Fibroblast of the conjunctiva (primary cell): ENCODE results near the gene ATF2.
"Not testable (repeated sequence)": the region's sequence is repeated elsewhere in the genome, so short reads cannot be mapped to it uniquely, and the experiment has no call there.

ENCODE experiments used
- DNase-seq: peaks from one replicate; pipeline ENCODE4 v3.0.0-alpha.2; 2010; ENCODE audit warnings: low read depth

The ATF2 gene

DNA sequence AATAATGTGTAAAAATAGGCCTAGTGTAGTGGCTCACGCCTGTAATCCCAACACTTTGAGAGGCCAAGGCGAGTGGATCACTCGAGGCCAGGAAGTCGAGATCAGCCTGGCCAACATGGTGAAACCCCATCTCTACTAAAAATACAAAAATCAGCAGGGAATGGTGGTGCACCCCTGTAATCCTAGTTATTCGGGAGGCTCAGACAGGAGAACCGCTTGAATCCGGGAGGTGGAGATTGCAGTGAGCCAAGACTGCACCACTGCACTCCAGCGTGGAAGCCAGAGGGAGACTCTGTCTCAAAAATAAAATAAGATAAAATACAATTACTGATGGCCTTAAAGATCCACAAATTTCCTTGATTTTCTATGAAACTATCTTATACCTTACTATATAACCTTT is 3.8 kb downstream of the ATF2 start:
- DNase-seq: no peak

DNA sequence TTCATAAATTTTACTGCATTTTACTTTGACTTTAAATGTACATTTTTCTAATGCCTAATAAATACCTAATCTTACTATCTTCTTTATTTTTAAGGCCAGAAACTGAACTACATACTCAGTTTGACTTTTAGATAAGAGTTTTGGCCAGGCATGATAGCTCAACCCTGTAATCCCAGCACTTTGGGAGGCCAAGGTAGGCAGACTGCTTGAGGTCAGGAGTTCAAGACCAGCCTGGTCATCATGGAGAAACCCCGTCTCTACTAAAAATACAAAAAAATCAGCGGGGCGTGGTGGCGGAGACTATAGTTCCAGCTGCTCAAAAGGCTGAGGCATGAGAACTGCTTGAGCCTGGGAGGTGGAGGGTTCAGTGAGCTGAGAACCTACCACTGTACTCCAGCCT is 9.1 kb downstream of the ATF2 start:
- DNase-seq: no peak

DNA sequence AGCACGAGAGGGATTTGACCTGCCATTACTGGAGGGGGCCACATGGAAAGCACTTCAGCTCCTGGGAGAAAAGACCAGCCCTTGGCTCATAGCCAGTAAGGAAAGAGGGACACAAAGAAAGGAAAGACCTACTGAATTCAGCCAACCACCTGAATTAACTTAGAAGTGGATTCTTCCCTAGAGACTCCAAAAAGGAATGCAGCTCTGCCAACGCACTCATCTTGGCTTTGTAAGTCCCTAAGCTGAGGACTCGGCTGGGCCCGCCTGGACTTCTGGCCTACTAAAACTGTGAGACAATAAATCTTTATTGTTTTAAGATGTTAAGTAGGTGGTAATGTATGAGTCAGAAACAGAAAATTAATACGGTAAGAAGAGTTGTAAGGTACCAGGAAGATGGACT is 11.5 kb downstream of the ATF2 start:
- DNase-seq: no peak

DNA sequence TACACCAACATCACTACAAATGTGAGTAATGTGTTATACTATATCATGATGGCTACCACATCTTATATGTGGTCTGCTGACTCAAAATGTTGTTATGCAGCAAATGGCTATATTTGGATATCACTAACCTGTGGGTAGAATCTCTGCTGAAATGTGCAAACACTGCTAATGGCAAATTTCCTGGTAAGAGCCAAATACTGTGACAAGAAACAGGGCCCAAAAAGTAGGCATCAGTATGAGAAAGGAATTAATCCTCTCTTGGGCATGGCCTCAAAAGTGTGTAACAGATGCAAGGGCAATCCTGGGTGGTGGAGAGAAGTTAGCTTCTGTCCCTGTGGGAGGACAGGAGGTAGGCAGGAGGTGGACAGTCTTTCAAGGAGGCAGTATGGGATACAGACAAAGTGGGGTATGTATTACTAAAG is 13.3 kb downstream of the ATF2 start:
- DNase-seq: peak; percentile 17

DNA sequence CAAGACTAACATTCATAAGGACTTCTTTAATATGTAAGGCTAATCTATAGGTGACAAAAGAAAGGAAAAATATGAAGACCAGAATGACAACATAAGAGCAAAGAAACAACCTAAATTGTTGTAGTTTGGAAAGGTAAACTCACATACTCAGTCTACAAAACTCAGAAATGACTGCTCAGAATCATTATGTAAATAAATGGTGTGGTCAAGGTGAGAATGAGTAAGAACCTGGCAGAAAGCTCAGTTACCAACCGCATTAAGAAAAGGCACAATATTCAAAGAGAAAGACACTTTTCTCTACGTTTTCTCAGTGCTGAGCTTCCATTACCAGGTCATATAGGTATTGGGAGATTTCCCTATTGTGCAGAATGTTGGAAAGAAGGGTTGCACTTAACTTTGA is 15.8 kb downstream of the ATF2 start:
- DNase-seq: no peak

DNA sequence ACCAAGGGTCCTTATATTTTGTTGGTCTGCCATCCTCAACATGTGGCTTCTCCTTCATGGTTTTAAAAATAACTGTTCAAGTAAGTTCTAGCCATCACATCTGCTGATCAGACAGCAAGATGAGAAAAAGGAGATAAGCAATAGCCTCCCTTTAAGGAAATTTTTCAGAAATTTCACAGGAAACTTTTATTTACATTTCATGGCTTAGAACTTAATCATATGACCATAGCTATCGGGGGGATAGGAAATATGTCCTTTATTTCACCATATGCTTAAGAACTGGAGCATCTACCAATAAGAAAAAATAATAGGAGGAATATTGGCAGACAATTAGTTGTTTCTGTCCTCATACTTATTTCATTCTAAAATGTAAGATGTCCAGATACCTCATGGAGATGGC is 16.2 kb downstream of the ATF2 start:
- no peak for DNase-seq

DNA sequence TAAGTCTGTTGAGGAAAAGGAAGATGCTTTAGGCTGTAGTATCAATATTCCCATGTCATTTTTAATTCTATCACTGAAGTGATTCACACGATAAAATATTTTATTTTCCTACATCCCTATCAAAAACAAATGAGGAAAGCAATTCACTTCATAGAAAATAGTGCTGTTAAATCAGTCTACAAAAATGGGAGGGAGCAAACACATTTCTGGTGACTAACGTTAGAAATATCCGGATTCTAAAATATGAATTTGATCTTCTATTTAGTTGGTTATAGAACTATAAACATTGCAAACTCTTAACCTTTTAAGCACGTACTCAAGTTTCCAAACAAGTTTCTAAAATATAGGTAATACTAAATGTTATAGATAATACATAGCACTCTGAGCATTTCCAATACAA is 20.8 kb downstream of the ATF2 start:
- no peak for DNase-seq

DNA sequence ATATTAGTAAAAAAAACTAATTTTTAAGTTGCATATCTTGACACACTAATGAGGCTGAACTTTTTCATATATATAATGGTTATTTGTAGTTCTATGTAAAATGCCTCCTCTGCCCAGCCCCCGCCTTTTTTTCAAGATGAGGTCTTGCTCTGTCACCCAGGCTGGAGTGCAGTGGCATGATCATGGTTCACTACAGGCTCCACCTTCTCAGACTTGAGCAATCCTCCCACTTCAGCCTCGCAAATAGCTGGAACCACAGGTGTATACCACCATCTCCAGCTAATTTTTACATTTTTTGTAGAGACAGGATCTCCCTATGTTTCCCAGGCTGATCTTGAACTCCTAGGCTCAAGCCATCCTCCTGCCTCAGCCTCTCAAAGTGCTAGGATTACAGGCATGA is 24.3 kb downstream of the ATF2 start:
- DNase-seq: no peak

DNA sequence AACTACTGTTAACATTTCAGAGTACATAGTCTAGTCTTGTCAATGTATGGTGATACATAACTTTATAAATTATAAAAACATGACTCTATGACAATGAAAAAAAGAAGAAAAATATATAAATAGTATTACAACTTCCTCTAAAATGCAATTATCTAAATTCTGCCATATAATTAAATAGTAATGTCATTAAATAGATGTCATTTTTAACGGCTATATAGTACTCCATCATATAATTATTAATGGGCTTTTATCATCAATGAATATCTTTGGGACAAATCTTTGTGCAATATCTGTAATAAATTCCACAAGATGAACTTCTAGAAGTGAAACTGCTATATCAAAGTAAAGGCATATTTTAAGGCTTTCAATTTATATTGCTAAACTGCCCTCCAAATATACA is 24.8 kb downstream of the ATF2 start:
- DNase-seq: no peak

DNA sequence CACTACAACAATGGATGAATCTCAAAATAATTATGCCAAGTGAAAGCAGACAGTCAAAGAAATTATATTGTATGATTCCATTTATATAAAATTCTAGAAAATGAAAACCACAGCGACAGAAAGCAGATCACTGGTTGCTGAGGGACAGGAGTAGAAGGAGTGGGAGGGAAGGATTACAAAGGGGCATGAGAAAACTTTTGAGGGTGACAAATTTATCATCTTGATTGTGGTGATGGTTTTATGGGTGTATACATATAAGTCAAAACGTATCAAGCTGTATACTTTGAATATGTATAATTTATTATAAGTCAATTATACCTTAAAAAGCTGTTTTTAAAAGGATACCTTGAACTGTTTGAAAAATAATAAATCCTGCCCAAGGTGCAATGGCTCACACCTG is 27.7 kb downstream of the ATF2 start:
- DNase-seq: no peak

DNA sequence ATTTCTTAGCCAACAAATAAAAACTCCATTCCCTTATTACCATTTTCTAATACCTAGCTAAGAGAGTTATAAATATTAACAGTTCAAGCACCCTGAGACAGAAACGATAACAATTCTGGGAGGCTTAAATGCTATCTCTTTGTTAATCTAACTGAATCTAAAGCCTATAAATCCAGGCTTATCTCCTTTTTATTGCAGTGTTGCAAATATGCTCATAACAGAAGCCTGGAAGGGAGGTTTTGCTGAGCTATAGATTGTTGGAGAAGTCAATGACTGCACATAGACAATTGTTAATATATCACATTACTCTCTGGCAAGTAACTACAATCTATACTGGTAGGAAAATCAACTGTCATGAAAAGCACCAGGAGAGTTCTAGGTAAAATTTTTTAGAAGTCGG is 30.2 kb downstream of the ATF2 start:
- no peak for DNase-seq

DNA sequence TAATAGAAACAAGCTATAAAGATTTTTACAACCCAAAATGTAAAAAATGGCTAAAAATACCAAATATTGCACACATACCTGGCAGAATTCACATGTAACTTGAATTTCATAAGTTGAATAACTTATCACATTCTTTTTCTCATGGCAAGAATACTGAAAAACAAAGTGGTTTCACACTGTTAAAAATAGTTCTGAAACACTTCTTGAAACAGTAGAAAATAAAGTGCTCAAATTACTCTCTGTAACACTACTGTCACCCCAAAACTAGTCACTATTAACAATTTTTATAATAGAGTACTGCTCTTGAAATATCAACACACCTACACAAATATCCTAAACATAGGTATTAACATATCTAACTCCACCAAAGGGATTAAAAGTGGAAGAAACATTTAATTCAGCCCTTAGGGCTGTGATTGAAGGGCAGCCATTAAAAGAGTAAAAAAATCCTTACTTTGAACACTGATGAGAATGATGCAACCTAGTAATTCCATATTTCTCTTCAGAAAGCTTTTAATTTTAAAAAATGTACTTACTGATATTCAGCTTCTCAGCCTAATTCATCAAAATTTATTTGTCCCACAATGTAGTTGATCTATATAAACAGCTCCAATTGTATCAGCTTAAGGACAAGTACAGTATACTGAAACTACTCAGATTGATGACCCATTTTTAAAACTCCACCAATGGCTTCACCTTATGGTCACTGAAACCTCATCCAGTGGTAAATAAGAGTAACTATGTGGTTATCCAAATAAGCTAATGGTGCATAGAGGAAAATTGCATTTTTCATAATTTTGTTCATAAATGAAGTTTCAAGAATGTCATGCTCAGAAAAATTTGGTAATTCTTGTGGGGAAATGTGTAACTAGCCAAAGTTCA is 31.4 kb downstream of the ATF2 start:
- DNase-seq: no peak

DNA sequence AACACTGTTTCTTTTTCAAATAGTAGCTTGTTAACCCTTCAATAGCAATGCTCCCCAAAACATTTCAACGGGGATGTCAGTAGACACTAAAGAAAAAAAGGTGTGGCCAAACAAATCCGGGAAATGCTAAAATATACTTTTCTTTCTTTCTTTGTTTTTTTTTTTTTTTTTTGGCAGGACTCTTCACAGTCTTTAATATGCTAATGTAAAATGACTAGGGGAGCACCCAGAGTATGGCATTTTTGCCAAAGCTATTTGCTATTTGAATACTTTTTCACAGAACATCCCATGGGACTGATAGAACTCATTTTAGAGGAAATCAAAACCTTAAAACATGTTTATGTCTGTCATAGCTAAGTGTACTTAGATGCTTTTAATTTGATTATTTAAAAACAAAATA is 32.1 kb downstream of the ATF2 start:
- DNase-seq: no peak

DNA sequence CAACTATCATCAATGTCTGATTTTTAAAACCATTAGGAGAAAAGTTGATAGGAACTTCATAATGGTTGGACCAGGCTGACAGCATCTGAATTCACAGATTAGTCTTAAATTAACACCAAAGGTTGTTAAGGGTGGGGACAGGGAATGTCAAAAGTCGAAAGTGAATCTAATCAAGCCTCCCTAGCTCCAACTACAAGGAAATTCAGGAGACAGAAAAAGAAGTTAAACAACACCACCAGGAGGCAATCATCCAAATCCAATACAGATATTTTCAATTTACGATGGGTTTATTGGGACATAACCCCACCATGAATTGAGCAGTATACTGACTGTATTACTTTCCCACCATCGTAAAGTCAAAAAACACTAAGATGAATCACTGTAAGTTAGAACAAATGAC is 32.8 kb downstream of the ATF2 start:
- no peak for DNase-seq

DNA sequence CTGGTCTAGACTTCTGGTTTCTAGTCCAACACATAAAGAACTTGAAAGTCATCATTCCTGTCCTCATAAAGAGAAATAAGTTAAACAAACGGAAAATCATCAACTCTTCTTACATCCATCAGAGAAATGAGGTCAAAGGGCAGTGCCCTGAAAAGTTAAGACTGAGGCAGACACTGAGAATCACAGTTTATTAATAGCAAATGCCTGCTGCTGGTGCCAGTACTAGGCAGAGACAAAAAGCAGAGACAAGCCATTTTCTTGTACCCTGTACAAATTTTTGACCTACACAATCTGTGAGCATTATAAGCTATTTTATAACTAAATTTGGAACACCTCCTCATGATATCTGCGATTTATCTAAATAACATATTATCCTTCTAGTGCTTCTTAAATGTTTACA is 36.8 kb downstream of the ATF2 start:
- DNase-seq: no peak

DNA sequence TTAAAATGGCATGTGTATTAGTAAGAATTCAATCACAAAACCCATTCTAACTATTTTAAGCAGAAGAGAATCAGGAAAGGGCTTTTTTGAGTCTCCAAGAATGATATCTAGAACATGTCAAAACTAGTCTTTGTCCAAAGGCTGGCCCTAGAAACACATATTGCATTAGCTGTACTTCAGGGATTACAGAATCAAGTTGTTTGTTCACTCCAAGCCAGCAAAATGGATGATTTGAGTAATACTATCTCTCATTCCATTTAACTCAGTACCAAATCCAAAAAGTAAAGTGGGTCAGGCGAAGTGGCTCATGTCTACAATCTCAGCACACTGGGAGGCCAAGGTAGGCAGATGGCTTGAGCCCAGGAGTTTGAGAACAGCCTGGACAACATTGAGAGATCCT is 41.3 kb downstream of the ATF2 start:
- no peak for DNase-seq

DNA sequence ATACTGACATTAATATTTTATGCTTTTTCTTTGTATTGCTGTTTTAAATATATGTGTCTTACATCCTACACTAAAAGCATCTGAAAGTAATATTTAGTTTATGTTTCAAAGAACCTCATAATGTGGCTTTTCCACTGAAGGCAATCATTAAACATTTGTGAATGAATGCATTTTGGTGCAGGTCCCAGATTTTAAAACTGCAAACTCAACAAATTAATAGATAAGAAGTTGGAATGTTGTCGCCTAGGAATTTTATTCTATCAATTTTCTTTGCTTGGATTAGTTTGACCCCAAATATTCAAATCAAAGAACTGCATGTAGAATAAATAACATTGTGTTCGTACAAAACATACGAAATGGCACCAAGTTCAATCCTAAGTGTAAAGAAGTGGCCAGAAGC is 44.7 kb downstream of the ATF2 start:
- no peak for DNase-seq

DNA sequence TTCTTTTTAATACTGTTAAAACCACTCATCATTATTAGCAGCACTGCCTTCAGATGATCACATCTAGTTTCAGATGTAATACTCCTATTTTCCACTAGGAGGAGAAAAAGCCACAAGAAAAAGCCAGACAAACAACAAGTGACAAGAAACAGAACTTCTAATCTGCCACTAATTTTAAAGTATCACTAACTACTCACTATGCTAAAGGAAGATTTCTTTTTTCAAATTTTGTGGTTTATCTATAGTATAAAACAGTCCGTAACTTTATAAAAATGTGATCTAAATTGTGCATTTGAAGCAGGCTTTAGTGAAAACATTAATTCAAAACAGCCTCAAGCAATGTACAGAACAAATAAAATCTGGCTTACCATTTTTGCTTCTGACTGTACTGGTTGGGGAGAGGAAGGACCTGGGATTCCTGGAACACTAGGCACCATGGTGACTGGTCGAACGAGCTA is 56.8 kb downstream of the ATF2 start:
- peak; percentile 17 for DNase-seq

DNA sequence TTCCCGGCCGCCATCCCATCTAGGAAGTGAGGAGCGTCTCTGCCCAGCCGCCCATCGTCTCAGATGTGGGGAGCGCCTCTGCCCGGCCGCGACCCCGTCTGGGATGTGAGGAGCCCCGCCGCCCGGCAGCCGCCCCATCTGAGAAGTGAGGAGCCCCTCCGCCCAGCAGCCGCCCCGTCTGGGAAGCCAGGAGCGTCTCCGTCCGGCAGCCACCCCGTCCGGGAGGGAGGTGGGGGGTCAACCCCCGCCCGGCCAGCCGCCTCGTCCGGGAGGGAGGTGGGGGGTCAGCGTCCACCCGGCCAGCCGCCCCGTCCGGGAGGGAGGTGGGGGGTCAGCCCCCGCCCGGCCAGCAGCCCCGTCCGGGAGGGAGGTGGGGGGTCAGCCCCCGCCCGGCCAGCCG is 59.9 kb downstream of the ATF2 start:
- not testable (repeated sequence) for DNase-seq

DNA sequence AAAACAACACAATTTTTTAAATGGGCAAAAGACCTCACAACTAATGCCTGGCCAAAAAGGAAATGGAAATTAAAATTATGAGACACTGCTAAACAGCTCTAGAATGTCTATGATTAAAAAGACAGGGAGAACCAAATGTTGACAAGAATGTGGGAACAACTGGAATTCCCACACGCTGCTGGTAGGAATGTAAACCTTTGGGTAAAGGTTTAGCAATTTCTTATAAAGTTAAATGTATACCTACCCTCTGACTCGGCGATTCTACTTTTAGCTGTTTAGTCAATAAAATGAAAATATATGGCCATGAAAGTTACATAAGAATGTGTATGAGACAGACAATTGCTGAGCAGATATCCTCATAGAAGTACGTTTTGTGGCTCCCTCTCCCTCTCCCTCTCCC is 60.9 kb downstream of the ATF2 start:
- no peak for DNase-seq

DNA sequence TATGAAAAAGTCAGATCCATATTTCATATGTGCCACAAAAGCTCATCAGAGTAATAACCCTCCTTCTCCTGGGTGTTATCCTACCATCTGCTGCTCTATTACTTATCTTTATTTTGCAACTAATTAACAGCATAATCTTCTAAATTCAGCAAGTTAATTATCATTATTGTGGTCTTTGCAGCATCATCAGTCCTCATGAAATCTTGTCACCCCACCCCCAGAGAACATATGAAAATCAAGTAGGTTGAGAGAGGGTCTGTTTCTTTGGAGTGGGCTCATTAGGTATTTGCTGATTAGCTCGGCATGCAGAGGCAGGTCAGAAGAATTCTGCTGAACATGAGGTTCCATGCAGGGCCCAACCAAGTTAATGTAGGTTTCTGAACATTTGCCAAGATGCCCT is 64.8 kb downstream of the ATF2 start:
- no peak for DNase-seq

DNA sequence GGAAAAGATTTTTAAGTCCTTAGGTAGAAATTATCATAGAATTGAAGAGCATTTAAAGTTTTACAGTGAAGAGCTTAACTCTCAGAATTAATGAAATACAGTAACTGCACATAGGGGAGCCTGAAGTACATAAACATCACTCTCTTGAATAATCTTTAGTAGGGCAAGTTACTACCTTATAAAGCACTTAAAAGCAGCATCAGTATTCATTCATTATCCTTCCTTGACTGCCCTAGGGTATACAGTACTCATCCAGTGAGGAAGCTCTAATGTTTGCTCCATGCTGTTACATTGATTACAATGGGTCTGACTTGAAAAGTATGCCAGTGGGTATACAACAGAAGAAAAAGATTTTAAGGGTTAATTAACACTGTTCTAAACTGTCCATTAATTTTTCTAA is 66.5 kb downstream of the ATF2 start:
- DNase-seq: no peak

DNA sequence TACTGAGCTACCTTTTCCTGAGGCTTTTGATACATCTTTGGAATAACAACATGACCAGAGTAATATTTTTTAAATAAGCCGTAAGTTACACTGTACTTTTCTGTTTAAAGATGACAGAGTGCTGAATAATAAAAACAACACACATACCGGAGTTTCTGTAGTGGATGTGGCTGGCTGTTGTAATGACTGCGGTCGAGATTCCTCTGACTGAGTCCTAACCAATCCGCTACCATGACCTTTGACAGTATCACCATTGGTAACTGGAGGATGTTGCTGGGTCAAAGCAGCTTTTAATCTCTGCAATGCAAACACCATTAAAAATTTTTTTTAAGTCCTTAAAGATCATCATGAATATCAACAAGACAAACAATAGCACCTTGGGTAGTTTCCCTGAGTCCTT is 70.7 kb downstream of the ATF2 start:
- peak; percentile 59 for DNase-seq

DNA sequence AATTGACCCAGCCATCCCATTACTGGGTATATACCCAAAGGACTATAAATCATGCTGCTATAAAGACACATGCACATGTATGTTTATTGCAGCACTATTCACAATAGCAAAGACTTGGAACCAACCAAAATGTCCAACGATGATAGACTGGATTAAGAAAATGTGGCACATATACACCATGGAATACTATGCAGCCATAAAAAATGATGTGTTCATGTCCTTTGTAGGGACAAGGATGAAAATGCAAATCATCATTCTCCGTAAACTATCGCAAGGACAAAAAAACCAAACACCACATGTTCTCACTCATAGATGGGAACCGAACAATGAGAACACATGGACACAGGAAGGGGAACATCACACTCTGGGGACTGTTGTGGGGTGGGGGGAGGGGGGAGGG is 83.9 kb downstream of the ATF2 start:
- not testable (repeated sequence) for DNase-seq
